Naive thymus-derived CD4-positive, alpha-beta T cell (primary cell): ENCODE data around the gene DMAC2. TPM values are rescaled to one million over a fixed set of nuclear protein-coding genes. Genes with fewer than 3 reads are reported as not detected.
"Not testable (repeated sequence)": the region's sequence is repeated elsewhere in the genome, so short reads cannot be mapped to it uniquely, and the experiment has no call there.

Experiments
- ATAC-seq: fragments of 150-1000 bp; cut with Tn5 transposase; 2 replicates; pipeline ENCODE4 v1.10.0; 2021; ENCODE audit warnings: mild to moderate bottlenecking, moderate library complexity
- CTCF ChIA-PET: fragments of 350-600 bp; sonication (Branson Sonifier 250); formaldehyde crosslinking; loops from one replicate; lab custom pipeline; 2021; ENCODE audit warnings: antibody characterized with exemption; lab: Charles Lee
- POLR2A ChIA-PET: fragments of 350-600 bp; sonication (Branson Sonifier 250); formaldehyde crosslinking; loops from one replicate; lab custom pipeline; 2021; ENCODE audit warnings: antibody characterized with exemption, inconsistent platforms; lab: Charles Lee
- DNase-seq, 9 donors: peaks; one replicate each; pipeline versions ENCODE4 v3.0.0 to v3.0.0-alpha.2; 2020 to 2022; ENCODE audit warnings: mixed read lengths in 1 of 9
- H3K27ac ChIP-seq: one replicate; pipeline ENCODE4 v1.7.0; 2013; ENCODE audit warnings: mild to moderate bottlenecking, low read depth, low read length, moderate library complexity
- H3K27me3 ChIP-seq, 2 donors: one replicate each; pipeline ENCODE4 v1.7.0; 2013; ENCODE audit warnings: low read length in 2 of 2, mild to moderate bottlenecking in 2 of 2, moderate library complexity in 2 of 2; ENCODE audit not compliant: control insufficient read depth in 2 of 2, insufficient read depth in 2 of 2
- H3K36me3 ChIP-seq, 3 experiments: 1 replicate in 2 of 3; 2 replicates in 1 of 3; pipeline ENCODE4 v1.7.0; 2013; ENCODE audit warnings: low read length in 3 of 3, mild to moderate bottlenecking in 3 of 3, moderate library complexity in 1 of 3; ENCODE audit not compliant: insufficient read depth in 3 of 3, control insufficient read depth in 2 of 3
- H3K4me1 ChIP-seq, 2 donors: one replicate each; pipeline ENCODE4 v1.7.0; 2013; ENCODE audit warnings: low read length in 2 of 2, mild to moderate bottlenecking in 2 of 2, moderate library complexity in 1 of 2; ENCODE audit not compliant: control insufficient read depth in 2 of 2, insufficient read depth in 2 of 2
- H3K4me3 ChIP-seq: 2 replicates; pipeline ENCODE4 v1.7.0; 2013; ENCODE audit warnings: mild to moderate bottlenecking, low read length
- H3K9me3 ChIP-seq, 3 experiments: 1 replicate in 2 of 3; 2 replicates in 1 of 3; pipeline ENCODE4 v1.7.0; 2013; ENCODE audit warnings: low read length in 3 of 3; ENCODE audit not compliant: control insufficient read depth in 2 of 3
- H3K27ac Mint-ChIP-seq, 9 donors: one replicate each; pipeline ENCODE4 v1.8.0; 2020 to 2022; ENCODE audit warnings: mixed read lengths in 9 of 9, mild to moderate bottlenecking in 8 of 9, moderate library complexity in 5 of 9, inconsistent platforms in 2 of 9
- H3K27me3 Mint-ChIP-seq, 5 donors: one replicate each; pipeline ENCODE4 v1.8.0; 2021 to 2022; ENCODE audit warnings: mixed read lengths in 5 of 5, mild to moderate bottlenecking in 1 of 5
- H3K36me3 Mint-ChIP-seq, 5 donors: one replicate each; pipeline ENCODE4 v1.8.0; 2020 to 2022; ENCODE audit warnings: mixed read lengths in 5 of 5, mild to moderate bottlenecking in 3 of 5, inconsistent platforms in 1 of 5
- H3K4me1 Mint-ChIP-seq, 7 donors: one replicate each; pipeline ENCODE4 v1.8.0; 2020 to 2022; ENCODE audit warnings: mixed read lengths in 7 of 7, mild to moderate bottlenecking in 3 of 7, inconsistent platforms in 1 of 7
- H3K4me3 Mint-ChIP-seq, 10 donors: one replicate each; pipeline ENCODE4 v1.8.0; 2020 to 2022; ENCODE audit warnings: mild to moderate bottlenecking in 10 of 10, mixed read lengths in 10 of 10, moderate library complexity in 6 of 10, inconsistent platforms in 2 of 10
- H3K9me3 Mint-ChIP-seq, 11 donors: one replicate each; pipeline ENCODE4 v1.8.0; 2020 to 2022; ENCODE audit warnings: mixed read lengths in 11 of 11, mild to moderate bottlenecking in 4 of 11, inconsistent platforms in 1 of 11, moderate library complexity in 1 of 11
- intact Hi-C, 2 donors: fragments of 100-400 bp; cut with micrococcal nuclease; formaldehyde crosslinking; loops; one replicate each; pipeline ENCODE4 v1.15.1; 2023
- polyA plus RNA-seq, 2 donors: library from polyadenylated mRNA; unstranded; fragments of 300-500 nt; fragmentation: Illumina TruSeq; gene quantifications; one replicate each; pipeline ENCODE4 v1.2.3, GENCODE V29; 2021
- total RNA-seq, 6 experiments: library from RNA in 5 of 6; stranded (reverse) in 5 of 6; gene quantifications; 1 replicate in 5 of 6; 2 replicates in 1 of 6; pipeline ENCODE4 v1.2.3 and lab custom pipeline; 2021 to 2026

DMAC2 gene
- total and polyA plus RNA-seq, 7 experiments from 2014 or later = 22.2 to 53.7 (median 26.8) TPM

DNA sequence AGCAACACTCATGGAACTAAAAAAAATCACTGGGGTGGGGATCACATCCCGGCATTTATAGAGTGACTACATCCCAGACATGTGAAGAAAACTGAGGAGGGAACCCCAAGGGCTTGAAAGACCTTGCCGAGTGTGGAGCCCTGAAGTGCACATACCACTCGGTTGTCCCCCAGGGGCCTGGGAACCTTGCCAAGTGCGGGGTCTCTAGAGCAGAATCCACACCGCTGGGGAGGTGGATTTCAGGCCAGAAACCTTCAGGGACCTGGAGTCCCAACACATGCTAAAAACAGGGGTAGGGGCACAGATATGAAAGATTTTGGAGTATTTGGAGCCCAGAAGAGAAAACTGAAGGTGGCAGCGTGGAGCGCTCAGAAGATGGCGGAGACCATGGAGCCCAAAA lies 38.5 kb upstream of the DMAC2 start:
- Histone ChIP-seq H3K27ac (no peak overlapping the region), H3K4me3 (no peak overlapping the region), H3K27me3 (no peaks in the 10 kb centered on the region), H3K9me3 (no peaks in the 10 kb centered on the region), H3K36me3 (no peaks in the 10 kb centered on the region), H3K4me1 (no peaks in the 10 kb centered on the region)
- ATAC-seq = no peak
- peaks cover 0 to 5% (median 0%) of the 10 kb centered on the region in 11 donors for H3K9me3 Mint-ChIP-seq
- H3K4me3 Mint-ChIP-seq = no peak overlapping the region
- peaks cover 29 to 45% (median 40%) of the 10 kb centered on the region in 5 donors for H3K27me3 Mint-ChIP-seq
- CTCF ChIA-PET = no interaction called here
- intact Hi-C loops = no loop called here
- peaks cover 0 to 7% (median 0%) of the 10 kb centered on the region in 5 donors for H3K36me3 Mint-ChIP-seq
- no peak for DNase-seq
- H3K27ac Mint-ChIP-seq = no peak overlapping the region
- POLR2A ChIA-PET = no interaction called here
- H3K4me1 Mint-ChIP-seq = peaks cover 0 to 5% (median 0%) of the 10 kb centered on the region in 7 donors

DNA sequence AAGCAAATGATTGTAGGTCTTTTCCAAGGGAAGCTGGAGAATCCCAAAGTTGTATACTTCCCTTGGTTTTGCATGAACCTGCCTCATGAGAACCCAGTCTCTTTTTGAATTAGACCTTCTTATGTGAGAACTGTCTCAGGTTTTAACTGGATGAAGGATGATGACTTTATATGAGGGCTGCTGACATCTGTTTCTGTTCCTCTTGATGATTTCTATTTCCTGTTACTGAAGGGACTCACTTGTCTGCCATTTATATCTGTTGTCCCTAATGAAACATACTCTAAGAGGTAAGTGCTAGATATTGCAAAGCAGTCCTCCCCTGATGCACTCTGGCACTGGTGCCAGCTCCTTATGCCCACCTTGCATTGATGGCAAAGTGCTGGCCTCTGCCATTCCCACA lies 36.9 kb upstream of the DMAC2 start:
- CTCF ChIA-PET = no interaction called here
- POLR2A ChIA-PET = interaction anchor here (0.7 kb wide), 1 partner anchor 20 kb away, joined by 3 read pairs; no protein-coding TSS in a partner anchor
- no peaks in the 10 kb centered on the region for H3K4me1 ChIP-seq
- Mint-ChIP-seq H3K27ac (no peak overlapping the region), H3K36me3 (peaks cover 0 to 10% (median 0%) of the 10 kb centered on the region in 5 donors), H3K27me3 (peaks cover 35 to 49% (median 43%) of the 10 kb centered on the region in 5 donors), H3K4me3 (no peak overlapping the region), H3K9me3 (peaks cover 0 to 13% (median 4%) of the 10 kb centered on the region in 11 donors), H3K4me1 (peaks cover 0 to 5% (median 0%) of the 10 kb centered on the region in 7 donors)
- no peaks in the 10 kb centered on the region for H3K9me3 ChIP-seq
- no peak overlapping the region for H3K4me3 ChIP-seq
- intact Hi-C loops = no loop called here
- no peak for DNase-seq
- H3K27ac ChIP-seq = no peak overlapping the region
- no peak for ATAC-seq
- no peaks in the 10 kb centered on the region for H3K27me3 ChIP-seq
- H3K36me3 ChIP-seq = no peaks in the 10 kb centered on the region

DNA sequence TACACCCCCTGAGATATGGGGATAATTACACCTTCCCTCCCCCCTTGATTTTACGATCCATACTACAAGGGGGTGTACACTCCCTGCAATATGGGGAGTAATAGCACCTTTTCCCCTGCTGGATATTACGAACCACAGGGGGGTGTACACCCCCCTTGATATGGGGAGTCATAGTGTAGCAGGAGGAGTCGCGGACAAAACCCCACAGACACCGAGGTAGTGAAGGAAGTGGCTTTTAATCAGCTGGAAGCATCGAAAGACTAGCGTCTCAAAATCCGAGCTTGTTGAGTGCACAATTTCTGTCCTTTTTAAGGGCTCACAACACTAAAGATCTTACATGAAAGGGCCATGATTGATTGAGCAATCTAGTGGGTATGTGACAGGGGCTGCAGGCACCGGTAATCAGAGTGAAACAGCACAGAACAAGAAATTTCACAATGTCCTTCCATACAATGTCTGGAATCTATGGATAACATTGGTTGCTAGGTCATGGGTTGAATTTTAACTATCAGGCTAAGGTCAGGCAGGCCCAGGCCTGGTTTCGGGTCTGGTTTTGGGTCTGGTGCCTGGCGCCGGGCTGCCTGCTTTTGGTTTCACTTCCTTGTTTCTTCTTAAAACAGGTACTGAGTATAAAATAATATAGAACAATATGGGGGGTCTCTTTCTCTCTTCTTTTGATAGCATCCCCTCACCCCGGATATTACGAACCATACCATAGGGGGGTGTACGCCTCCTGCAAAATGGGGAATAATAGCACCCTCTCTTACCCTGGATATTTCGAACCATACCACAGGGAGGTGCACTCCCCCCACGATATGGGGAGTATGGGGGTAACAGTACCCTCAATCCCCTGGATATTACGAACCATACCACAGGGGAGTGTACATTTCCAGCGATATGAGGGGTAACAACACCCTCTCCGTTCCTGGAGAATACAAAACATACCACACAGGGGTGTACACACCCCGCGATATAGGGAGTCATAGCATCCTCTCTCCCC lies 23.8 kb upstream of the DMAC2 start:
- H3K36me3 Mint-ChIP-seq, H3K4me3 ChIP-seq, intact Hi-C loops, H3K36me3 ChIP-seq, H3K27me3 ChIP-seq, DNase-seq, H3K9me3 Mint-ChIP-seq, H3K27ac ChIP-seq, H3K4me1 ChIP-seq, H3K9me3 ChIP-seq, POLR2A ChIA-PET: not testable (repeated sequence)
- ATAC-seq = peak; percentile 37
- H3K4me1 Mint-ChIP-seq = peaks cover 0 to 17% (median under 1%) of the 10 kb centered on the region in 7 donors
- peak overlapping the region in 2 of 9 donors; percentile 82 to 83 for H3K27ac Mint-ChIP-seq
- peaks cover 17 to 73% (median 48%) of the 10 kb centered on the region in 5 donors for H3K27me3 Mint-ChIP-seq
- H3K4me3 Mint-ChIP-seq = peak overlapping the region in 4 of 10 donors; percentile 4 to 58 (median 18)
- CTCF ChIA-PET = interaction anchor here (1.0 kb wide), 1 partner anchor 79 kb away, joined by 3 read pairs; no protein-coding TSS in a partner anchor

DNA sequence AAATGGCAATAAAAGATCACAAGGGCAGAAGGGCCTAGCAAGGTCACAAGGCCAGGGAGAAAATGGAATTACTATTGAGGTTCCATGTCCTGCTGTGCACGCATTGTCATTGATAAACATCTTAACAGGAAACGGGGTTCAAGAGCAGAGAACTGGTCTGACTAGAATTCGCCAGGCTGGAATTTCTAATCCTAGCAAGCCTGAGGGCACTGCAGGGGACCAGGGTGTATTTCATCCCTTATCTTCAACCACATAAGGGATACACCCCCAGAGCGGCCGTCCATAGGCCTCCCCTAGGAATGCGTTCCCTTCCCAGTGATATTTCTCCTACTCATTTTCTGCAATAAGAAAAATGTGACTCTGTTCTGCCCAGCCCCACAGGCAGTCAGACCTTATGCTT lies 22.8 kb upstream of the DMAC2 start:
- Histone ChIP-seq H3K9me3 (no peaks in the 10 kb centered on the region), H3K27me3 (no peaks in the 10 kb centered on the region), H3K27ac (no peak overlapping the region), H3K4me1 (peaks cover 0 to 8% of the 10 kb centered on the region in 2 donors), H3K36me3 (no peaks in the 10 kb centered on the region), H3K4me3 (no peak overlapping the region)
- Mint-ChIP-seq H3K36me3 (no peaks in the 10 kb centered on the region), H3K27me3 (peaks cover 7 to 62% (median 40%) of the 10 kb centered on the region in 5 donors), H3K4me3 (no peak overlapping the region), H3K27ac (no peak overlapping the region), H3K9me3 (no peaks in the 10 kb centered on the region), H3K4me1 (peaks cover 4 to 25% (median 7%) of the 10 kb centered on the region in 7 donors)
- ChIA-PET POLR2A (no interaction called here), CTCF (interaction anchor here (0.7 kb wide), 1 partner anchor 76 kb away, joined by 3 read pairs; no protein-coding TSS in a partner anchor)
- ATAC-seq (no peak), DNase-seq (no peak)
- intact Hi-C loops = no loop called here

DNA sequence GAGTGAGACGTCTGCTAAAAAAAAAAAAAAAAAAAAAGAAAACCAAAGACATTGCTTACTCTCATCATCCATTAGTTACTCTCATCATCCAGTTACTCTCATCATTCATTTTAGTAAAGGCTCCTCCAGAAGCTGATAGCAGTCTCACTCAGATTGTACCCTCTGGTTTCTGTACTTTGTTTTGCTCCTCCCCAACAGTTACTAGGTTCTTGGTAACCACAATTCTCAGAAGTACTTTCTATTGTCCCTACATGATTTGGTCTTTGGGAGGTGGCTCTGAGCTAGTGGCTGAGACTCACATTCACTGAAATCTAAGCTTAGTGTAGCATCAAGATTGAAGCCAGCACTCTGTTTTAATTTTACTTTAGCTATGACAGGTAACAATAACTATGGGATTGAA lies 17.5 kb upstream of the DMAC2 start:
- Mint-ChIP-seq H3K27ac (peak overlapping the region; percentile 39 to 95 (median 76)), H3K4me3 (peak overlapping the region in 8 of 10 donors; percentile 27 to 63 (median 52))
- POLR2A ChIA-PET = interaction anchor here (0.6 to 1.1 kb wide), 2 partner anchors 74 to 441 kb away, joined by 3 read pairs; no protein-coding TSS in a partner anchor

DNA sequence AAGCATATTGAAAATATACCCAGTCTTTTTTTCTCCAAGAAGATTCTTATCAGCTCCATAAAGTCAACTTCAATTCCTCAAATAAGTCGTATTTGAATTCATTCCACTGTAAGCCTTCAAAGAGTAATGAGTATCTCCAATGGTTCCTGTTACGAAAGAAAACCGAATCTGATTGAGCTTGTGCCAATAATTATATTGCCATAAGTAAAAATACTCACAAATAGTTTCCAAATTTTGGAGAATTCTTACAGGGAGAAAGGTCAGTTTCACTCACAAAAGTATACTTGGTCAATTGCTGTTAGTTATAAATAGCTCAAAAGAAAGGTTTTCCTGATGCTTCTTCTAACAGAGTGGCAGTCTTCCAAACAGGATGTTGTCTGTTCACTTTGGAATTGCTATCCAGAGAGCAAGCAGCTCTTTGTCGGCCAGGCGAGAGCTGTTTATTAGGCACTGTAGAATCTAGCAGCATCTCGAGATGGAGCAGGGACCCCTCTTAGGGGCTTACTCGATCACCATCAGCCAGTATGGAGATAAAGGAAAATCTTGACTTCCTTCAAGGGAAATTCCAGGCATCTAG lies 16.7 kb upstream of the DMAC2 start:
- Histone ChIP-seq H3K4me3 (no peak overlapping the region), H3K27ac (peak overlapping the region; percentile 48), H3K4me1 (peaks cover 0 to 17% of the 10 kb centered on the region in 2 donors), H3K36me3 (no peaks in the 10 kb centered on the region), H3K27me3 (no peaks in the 10 kb centered on the region), H3K9me3 (no peaks in the 10 kb centered on the region)
- DNase-seq (no peak), ATAC-seq (no peak)
- peaks cover 7 to 44% (median 21%) of the 10 kb centered on the region in 7 donors for H3K4me1 Mint-ChIP-seq
- intact Hi-C loops = no loop called here
- no peaks in the 10 kb centered on the region for H3K9me3 Mint-ChIP-seq
- H3K27ac Mint-ChIP-seq = peak overlapping the region in 6 of 9 donors; percentile 46 to 95 (median 70)
- ChIA-PET CTCF (interaction anchor here (0.8 to 3.1 kb wide), 5 partner anchors 84 to 137 kb away, joined by 3 to 11 read pairs (median 4); no protein-coding TSS in a partner anchor), POLR2A (interaction anchor here (0.6 to 1.2 kb wide), 3 partner anchors 20 to 93 kb away, joined by 3 read pairs; no protein-coding TSS in a partner anchor)
- peak overlapping the region in 4 of 10 donors; percentile 11 to 66 (median 38) for H3K4me3 Mint-ChIP-seq
- H3K36me3 Mint-ChIP-seq = no peaks in the 10 kb centered on the region
- peaks cover 0 to 21% (median 5%) of the 10 kb centered on the region in 5 donors for H3K27me3 Mint-ChIP-seq

More for the DNA sequence above, 17.5 kb upstream of the DMAC2 start:
- Mint-ChIP-seq H3K4me1 (peaks cover 7 to 45% (median 21%) of the 10 kb centered on the region in 7 donors), H3K27me3 (peaks cover 0 to 25% (median 9%) of the 10 kb centered on the region in 5 donors), H3K9me3 (no peaks in the 10 kb centered on the region), H3K36me3 (no peaks in the 10 kb centered on the region)
- Histone ChIP-seq H3K27me3 (no peaks in the 10 kb centered on the region), H3K36me3 (no peaks in the 10 kb centered on the region), H3K9me3 (no peaks in the 10 kb centered on the region), H3K27ac (peak overlapping the region; percentile 6), H3K4me1 (peaks cover 0 to 17% of the 10 kb centered on the region in 2 donors), H3K4me3 (no peak overlapping the region)
- intact Hi-C loops = no loop called here
- ATAC-seq (peak; percentile 92), DNase-seq (peak in 5 of 9 donors; percentile 34 to 65 (median 47))
- CTCF ChIA-PET = interaction anchor here (0.9 to 3.1 kb wide), 4 partner anchors 8 to 111 kb away, joined by 3 to 11 read pairs (median 4); no protein-coding TSS in a partner anchor
